ENCODE data around the gene PLA2G4D. TPM values are rescaled to one million over a fixed set of nuclear protein-coding genes. Genes with fewer than 3 reads are reported as not detected.

Gene PLA2G4D
- total RNA-seq, 2 donors from 2014 or later, result not detected

Other genes starting within 250 kb of the PLA2G4D start
- 1 to 10 TPM in 1 of 2 donors, under 1 TPM in 1; 0.71 to 1.3 TPM for gene SPTBN5, start 200.5 kb downstream of the PLA2G4D start, total RNA-seq
- gene EHD4, start 122.0 kb downstream of the PLA2G4D start, total RNA-seq, result 10 to 100 TPM; 21.3 to 22.5 TPM
- gene PLA2G4E, start 73.5 kb downstream of the PLA2G4D start, total RNA-seq, result not detected
- gene PLA2G4F, start 62.1 kb upstream of the PLA2G4D start, total RNA-seq, result not detected
- gene VPS39, start 113.7 kb upstream of the PLA2G4D start, total RNA-seq, result 10 to 100 TPM; 48.4 to 58.0 TPM
- 10 to 100 TPM; 30.9 to 34.8 TPM for gene GANC, start 178.6 kb upstream of the PLA2G4D start, total RNA-seq
- 10 to 100 TPM; 51.4 to 51.9 TPM for gene TMEM87A, start 178.9 kb upstream of the PLA2G4D start, total RNA-seq

Measured in posterior vena cava (tissue), 2 donors.